Activated naive CD8-positive, alpha-beta T cell (primary cell): ENCODE measurements around the gene CDH22.

Source experiments
- H3K27ac Mint-ChIP-seq: one replicate; pipeline ENCODE4 v1.8.0; 2021; ENCODE audit warnings: mixed read lengths
- H3K27me3 Mint-ChIP-seq: one replicate; pipeline ENCODE4 v1.8.0; 2021; ENCODE audit warnings: mixed read lengths
- H3K36me3 Mint-ChIP-seq: one replicate; pipeline ENCODE4 v1.8.0; 2021; ENCODE audit warnings: mixed read lengths
- H3K4me1 Mint-ChIP-seq: one replicate; pipeline ENCODE4 v1.8.0; 2021; ENCODE audit warnings: low read depth, mixed read lengths
- H3K4me3 Mint-ChIP-seq: one replicate; pipeline ENCODE4 v1.8.0; 2021; ENCODE audit warnings: mild to moderate bottlenecking, mixed read lengths
- H3K9me3 Mint-ChIP-seq: one replicate; pipeline ENCODE4 v1.8.0; 2021; ENCODE audit warnings: low read depth, mixed read lengths

Gene CDH22

GRCh38 chr20:46308258-46309157 lies at the start of gene CDH22:
CDH22 (minus strand) TSS chr20:46308498; CDS start chr20:46251294, 57,204 bp downstream.
- peak within 1 kb of the TSS; percentile 81 for H3K4me3 Mint-ChIP-seq
- no peak within 1 kb of the TSS for H3K27ac Mint-ChIP-seq
- H3K27me3 Mint-ChIP-seq = peaks cover 41% of the 10 kb centered on the region
- no peaks in the 10 kb centered on the region for H3K36me3 Mint-ChIP-seq
- H3K9me3 Mint-ChIP-seq = no peaks in the 10 kb centered on the region
- peaks cover 10% of the 10 kb centered on the region for H3K4me1 Mint-ChIP-seq

DNA sequence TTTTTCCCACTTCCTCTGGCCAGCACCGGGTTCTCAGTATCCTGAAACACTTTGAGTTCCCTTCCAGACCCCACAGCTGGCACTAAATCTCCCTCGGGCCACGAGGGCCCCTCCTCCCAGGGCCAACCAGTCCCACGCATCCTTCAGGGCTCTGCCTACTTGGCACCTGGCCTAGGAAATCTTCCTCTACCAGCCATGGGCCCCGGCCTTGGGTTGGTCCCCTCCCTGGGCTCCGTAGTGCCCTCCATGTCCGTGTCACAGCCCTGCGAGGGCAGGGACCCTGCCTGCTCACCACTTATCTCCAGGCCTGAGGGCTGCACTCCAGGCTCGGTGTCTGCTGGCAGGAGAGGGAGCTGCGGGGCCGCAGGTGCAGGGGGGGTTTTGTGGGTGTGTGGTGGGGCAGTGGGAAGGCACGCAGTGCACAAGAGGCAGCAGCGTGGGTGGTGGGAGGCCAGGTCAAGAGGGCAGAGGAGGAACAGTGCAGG lies 48.8 kb upstream of the CDH22 start:
- peak overlapping the region; percentile 58 for H3K27ac Mint-ChIP-seq
- H3K27me3 Mint-ChIP-seq = no peaks in the 10 kb centered on the region
- H3K9me3 Mint-ChIP-seq = no peaks in the 10 kb centered on the region
- peaks cover 63% of the 10 kb centered on the region for H3K4me1 Mint-ChIP-seq
- H3K4me3 Mint-ChIP-seq = peak overlapping the region; percentile 57
- H3K36me3 Mint-ChIP-seq = no peaks in the 10 kb centered on the region

DNA sequence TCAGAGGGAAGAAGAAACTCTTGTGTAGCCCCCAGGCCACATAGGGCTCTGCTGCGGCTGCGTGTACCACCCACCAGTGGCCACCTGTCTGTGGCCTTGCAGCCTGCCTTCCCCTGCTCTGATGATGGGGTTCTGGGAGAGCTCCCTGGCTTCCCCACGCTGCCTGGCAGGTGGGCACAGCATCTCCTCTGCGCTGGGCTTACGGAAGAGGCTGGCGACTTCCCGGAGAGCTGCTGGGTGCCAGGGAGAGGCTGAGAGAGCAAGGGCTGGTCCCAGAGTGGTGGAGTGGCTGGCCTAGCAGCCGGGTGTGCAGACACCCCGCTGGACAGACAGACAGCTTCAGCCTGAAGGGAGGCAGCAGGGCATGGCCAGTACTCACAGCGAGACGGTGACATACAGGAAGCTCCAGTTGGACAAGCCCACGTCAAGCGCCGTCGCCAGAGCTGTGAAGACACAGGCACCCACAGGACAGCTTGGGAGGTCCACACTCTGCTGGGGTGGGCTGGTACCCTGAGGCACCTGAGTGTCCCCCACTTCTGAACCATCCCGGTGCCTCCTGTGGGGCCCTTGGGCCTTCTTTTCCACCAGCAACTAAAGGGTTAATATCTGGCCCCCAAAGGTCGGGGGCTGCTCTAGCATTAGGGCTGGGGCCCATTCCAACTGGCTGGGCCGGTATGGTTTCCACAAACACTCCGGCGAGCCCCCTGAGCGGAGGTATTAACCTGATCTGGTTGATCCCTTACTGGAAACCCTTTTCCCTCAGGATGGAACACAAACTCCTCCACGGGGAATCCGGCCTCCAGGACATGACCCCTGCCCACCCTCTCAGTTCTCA lies 48.1 kb upstream of the CDH22 start:
- peaks cover 56% of the 10 kb centered on the region for H3K4me1 Mint-ChIP-seq

DNA sequence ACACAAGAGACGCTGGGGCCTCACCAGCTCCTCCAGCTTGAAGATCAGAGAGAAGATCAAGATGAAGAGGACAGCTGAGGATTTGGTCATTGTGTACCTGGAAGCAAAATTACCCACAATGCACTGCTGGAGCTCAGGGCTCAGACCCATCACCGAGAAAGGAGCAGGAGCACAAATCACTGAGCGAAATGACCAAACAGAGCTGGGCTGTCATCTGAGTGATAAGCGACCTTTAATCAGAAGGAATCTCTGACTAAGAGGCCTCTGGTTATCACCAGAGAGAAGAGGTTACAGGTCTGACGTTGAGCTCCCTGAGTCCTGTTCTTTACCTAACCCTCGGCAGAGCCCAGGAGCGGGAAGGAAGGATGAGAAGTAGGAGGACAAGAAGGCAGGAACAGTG lies 47.5 kb upstream of the CDH22 start:
- no peaks in the 10 kb centered on the region for H3K9me3 Mint-ChIP-seq
- no peak overlapping the region for H3K4me3 Mint-ChIP-seq
- no peaks in the 10 kb centered on the region for H3K27me3 Mint-ChIP-seq
- no peaks in the 10 kb centered on the region for H3K36me3 Mint-ChIP-seq
- H3K27ac Mint-ChIP-seq = peak overlapping the region; percentile 50
- H3K4me1 Mint-ChIP-seq = peaks cover 52% of the 10 kb centered on the region

More for the DNA sequence above, 48.1 kb upstream of the CDH22 start:
- no peaks in the 10 kb centered on the region for H3K36me3 Mint-ChIP-seq
- H3K27me3 Mint-ChIP-seq = no peaks in the 10 kb centered on the region
- no peak overlapping the region for H3K4me3 Mint-ChIP-seq
- no peaks in the 10 kb centered on the region for H3K9me3 Mint-ChIP-seq
- no peak overlapping the region for H3K27ac Mint-ChIP-seq

- H3K27me3 Mint-ChIP-seq = no peaks in the 10 kb centered on the region
- no peak overlapping the region for H3K4me3 Mint-ChIP-seq
- H3K4me1 Mint-ChIP-seq = peaks cover 51% of the 10 kb centered on the region
- H3K9me3 Mint-ChIP-seq = no peaks in the 10 kb centered on the region
- no peaks in the 10 kb centered on the region for H3K36me3 Mint-ChIP-seq
- peak overlapping the region; percentile 50 for H3K27ac Mint-ChIP-seq
These were observed 46.8 kb upstream of the CDH22 start for GRCh38 chr20:46354920-46355654.

GRCh38 chr20:46354207-46354555 lies 45.9 kb upstream of the CDH22 start:
- H3K4me1 Mint-ChIP-seq = peaks cover 45% of the 10 kb centered on the region
- H3K4me3 Mint-ChIP-seq = no peak overlapping the region
- H3K27me3 Mint-ChIP-seq = no peaks in the 10 kb centered on the region
- H3K36me3 Mint-ChIP-seq = no peaks in the 10 kb centered on the region
- no peaks in the 10 kb centered on the region for H3K9me3 Mint-ChIP-seq
- H3K27ac Mint-ChIP-seq = no peak overlapping the region

DNA sequence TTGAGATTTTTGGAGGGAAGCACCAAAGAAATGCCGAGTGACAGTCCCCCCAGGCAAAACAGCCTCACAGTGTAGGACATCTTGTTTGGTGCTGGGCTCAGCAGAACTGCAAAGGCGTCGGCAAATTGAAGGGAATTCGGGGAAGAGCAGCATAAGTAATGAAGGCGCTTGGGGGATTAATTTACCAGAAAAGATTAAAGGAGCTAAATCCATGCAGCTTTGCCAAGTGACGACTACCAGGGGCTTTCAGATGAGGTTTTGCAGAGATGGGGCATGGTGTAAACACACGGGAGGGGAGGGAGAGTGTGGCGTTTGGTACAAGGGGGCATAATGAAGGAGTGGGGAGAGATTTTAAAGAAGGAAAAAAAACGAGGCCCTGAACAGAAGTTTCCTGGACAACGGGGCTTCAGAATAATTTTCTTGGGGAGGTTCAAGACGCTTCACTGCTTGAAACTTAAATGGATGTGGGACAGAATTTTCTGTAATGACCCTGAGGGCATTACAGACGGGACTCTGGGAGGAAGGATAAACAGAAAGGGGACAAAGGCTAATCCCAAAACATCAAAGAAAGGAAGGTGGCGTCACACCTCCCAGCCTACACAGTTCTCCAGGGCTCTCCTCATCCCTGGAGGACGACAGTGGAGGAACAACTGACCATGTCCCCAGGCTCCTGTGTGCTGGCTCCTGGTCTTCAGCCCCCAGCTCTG lies 45.4 kb upstream of the CDH22 start:
- H3K4me1 Mint-ChIP-seq = peaks cover 40% of the 10 kb centered on the region
- no peaks in the 10 kb centered on the region for H3K27me3 Mint-ChIP-seq
- no peak overlapping the region for H3K4me3 Mint-ChIP-seq
- H3K36me3 Mint-ChIP-seq = no peaks in the 10 kb centered on the region
- H3K27ac Mint-ChIP-seq = peak overlapping the region; percentile 34
- H3K9me3 Mint-ChIP-seq = no peaks in the 10 kb centered on the region

DNA sequence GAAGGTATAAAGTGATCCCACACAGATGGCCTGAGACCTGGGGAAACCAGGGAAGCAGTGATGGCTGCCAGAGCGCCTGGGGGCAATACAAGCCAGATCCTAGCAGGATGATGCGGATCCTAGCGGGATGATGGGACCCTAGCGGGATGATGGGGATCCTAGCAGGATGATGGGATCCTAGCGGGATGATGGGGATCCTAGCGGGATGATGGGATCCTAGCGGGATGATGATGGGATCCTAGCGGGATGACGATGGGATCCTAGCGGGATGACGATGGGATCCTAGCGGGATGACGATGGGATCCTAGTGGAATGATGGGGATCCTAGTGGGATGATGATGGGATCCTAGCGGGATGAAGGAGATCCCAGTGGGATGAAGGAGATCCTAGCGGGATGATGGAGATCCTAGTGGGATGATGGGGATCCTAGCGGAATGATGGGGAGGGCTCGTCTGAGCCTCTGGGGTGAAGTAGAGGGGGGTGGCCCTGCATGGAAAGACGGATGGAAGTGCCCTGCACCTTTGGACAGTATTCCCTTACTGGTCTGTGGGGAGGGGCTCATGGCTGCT lies 44.2 kb upstream of the CDH22 start:
- Mint-ChIP-seq H3K36me3 (no peaks in the 10 kb centered on the region), H3K27ac (no peak overlapping the region), H3K4me3 (no peak overlapping the region), H3K9me3 (no peaks in the 10 kb centered on the region), H3K4me1 (peaks cover 29% of the 10 kb centered on the region), H3K27me3 (no peaks in the 10 kb centered on the region)

DNA sequence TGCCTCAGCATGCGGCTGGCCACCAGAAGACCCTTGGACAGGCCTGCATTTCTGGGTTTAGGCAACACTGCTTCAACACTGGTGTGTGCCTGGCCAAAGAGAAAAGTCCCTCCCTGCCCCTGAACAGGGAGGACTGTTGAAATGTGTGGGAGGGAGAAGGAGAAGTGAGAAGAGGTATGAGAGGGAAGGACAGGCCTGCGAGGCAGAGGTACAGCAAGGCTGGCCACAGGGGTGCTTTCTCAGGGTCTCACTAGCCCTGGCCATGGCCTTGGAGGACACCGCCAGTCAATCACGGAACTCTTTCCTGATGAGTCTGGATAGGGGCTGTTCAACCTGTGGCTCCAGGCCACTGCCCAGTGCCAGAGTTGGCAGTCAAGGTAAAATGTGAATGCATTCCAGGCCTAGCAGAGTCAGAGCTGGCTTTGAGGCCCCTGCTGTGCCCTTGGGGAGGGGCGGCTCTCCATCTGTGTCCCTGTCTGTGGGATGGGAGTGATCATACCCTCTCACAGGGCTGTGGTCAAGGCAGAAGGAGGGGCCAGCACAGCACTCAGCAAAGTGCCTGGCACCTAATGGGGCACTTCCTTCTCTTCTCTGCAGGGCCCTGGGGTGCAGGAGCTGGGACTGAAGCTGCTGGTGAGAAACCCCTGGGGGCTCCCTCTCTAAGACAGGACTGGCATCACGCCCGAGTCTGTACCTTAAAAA lies 43.2 kb upstream of the CDH22 start:
- no peaks in the 10 kb centered on the region for H3K27me3 Mint-ChIP-seq

GRCh38 chr20:46350986-46351267 lies 42.6 kb upstream of the CDH22 start:
- no peaks in the 10 kb centered on the region for H3K9me3 Mint-ChIP-seq
- H3K27me3 Mint-ChIP-seq = no peaks in the 10 kb centered on the region
- peak overlapping the region; percentile 22 for H3K27ac Mint-ChIP-seq
- no peaks in the 10 kb centered on the region for H3K36me3 Mint-ChIP-seq
- H3K4me1 Mint-ChIP-seq = peaks cover 21% of the 10 kb centered on the region
- no peak overlapping the region for H3K4me3 Mint-ChIP-seq

More for the DNA sequence above, 43.2 kb upstream of the CDH22 start:
- Mint-ChIP-seq H3K27ac (peak overlapping the region; percentile 22), H3K9me3 (no peaks in the 10 kb centered on the region), H3K36me3 (no peaks in the 10 kb centered on the region), H3K4me1 (peaks cover 22% of the 10 kb centered on the region), H3K4me3 (no peak overlapping the region)

DNA sequence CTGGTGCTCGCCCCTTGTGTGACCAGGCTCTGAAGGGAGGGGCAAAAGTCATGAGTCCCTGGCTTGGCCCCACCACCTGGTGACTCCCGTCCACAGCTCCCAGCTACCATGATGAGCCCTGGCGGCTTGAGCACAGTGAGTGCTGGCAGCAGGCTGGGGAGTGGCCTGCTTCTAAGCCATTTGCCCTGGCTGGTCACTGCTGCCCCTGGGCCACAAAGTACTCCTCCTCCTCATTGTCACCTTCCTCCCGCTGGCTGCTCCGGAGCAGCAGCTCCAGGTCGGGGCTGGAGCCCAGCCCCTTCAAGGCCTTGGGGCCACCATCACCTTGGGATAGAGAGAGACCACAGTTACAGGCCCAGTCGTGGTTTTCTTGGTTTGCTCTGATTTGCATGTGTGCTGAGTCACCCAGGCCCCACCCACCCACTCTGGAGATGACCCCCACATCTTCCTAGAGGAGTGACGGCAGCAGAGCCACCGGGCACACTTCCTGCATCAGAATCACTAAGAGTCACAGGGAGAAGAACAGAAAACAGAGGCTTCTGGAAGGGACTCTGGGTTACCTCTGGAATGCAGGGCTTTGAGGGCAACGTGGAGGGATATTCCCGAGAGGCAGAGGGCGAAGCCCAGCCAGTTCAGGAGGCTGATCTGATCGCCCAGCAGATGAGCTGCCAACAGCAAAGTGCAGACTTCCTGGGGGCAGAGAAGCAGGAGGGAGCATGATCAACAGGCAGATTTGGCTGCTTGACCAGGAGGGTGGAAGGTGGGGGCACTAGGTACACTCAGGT lies 42.1 kb upstream of the CDH22 start:
- Mint-ChIP-seq H3K27ac (peak overlapping the region; percentile 58), H3K27me3 (no peaks in the 10 kb centered on the region), H3K9me3 (no peaks in the 10 kb centered on the region), H3K36me3 (no peaks in the 10 kb centered on the region), H3K4me3 (no peak overlapping the region), H3K4me1 (peaks cover 17% of the 10 kb centered on the region)

DNA sequence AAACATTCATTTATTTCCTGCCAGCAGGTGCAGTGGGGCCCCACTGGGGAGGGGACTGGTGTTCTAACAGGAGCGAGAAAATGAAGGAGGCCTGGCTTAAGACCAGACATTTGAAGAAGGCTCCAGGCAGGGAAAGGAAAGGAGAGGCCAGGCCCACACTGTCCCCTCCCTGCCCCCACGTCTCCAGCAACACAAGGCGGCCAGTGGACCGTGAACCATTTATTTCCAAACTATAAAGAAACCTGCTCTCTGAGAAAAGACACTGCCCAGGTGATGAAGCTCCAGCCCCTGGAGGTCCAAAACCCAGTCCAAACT lies 41.4 kb upstream of the CDH22 start:
- Mint-ChIP-seq H3K4me1 (peaks cover 17% of the 10 kb centered on the region), H3K27me3 (no peaks in the 10 kb centered on the region), H3K36me3 (no peaks in the 10 kb centered on the region), H3K9me3 (no peaks in the 10 kb centered on the region), H3K4me3 (no peak overlapping the region), H3K27ac (no peak overlapping the region)

DNA sequence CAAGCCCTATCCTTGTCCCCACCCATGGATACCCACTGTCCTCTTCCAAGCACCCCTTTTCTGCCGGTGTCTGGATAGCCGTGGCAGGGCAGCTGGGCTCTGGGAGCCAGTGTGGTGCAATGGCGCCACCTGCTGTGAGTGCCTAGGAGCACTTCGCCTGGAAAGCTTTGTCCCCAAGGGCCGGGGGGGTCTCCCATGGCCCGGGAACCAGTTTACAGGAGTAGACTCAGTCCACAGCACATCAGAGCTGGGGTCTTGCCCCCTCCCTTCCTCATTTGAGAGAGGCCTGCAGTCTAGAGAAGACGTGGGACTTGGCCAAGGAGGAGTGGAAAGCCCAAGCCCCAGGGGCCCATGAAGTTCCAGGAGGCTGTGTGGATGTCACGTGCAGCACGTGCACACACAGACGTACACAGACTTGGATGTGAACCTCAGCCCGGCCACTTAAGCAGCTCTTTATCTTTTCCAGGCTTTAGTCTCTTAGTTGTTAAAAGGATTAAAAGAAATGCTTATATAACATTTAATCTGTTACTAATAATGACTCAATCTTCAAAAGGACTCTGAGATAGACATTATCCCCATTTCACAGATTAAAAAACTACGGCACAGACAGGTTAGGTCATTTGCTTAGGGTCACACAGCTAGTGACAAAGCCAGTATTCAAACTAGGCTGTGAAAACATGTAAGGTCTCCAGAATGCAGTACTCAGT lies 40.9 kb upstream of the CDH22 start:
- peak overlapping the region; percentile 16 for H3K27ac Mint-ChIP-seq
- no peaks in the 10 kb centered on the region for H3K36me3 Mint-ChIP-seq

More for the DNA sequence above, 40.9 kb upstream of the CDH22 start:
- Mint-ChIP-seq H3K4me3 (no peak overlapping the region), H3K27me3 (no peaks in the 10 kb centered on the region), H3K4me1 (peaks cover 19% of the 10 kb centered on the region), H3K9me3 (no peaks in the 10 kb centered on the region)
